DND-41 (cell line): Measurements from ENCODE around the gene CTNNA3.

Source experiments
- ATAC-seq: fragments of 200-7000 bp; cut with Tn5 transposase; 3 replicates; pipeline ENCODE4 v1.9.1; 2021; ENCODE audit warnings: low read depth; ENCODE audit not compliant: insufficient read depth
- DNase-seq: peaks from one replicate; pipeline ENCODE4 v3.0.0-alpha.2; 2020
- H2AFZ ChIP-seq: 2 replicates; pipeline ENCODE4 v1.6.0; 2012; ENCODE audit warnings: low read depth, low read length
- H3K27ac ChIP-seq: 2 replicates; pipeline ENCODE4 v1.5.1; 2012; ENCODE audit warnings: low read length, inconsistent platforms
- H3K27me3 ChIP-seq: fragments of 200-600 bp; sonication (generic); 2 replicates; pipeline ENCODE4 v1.6.0; 2012; ENCODE audit warnings: low read length, mild to moderate bottlenecking, inconsistent platforms; ENCODE audit not compliant: insufficient read depth, poor library complexity
- H3K36me3 ChIP-seq: 2 replicates; pipeline ENCODE4 v1.5.1; 2012; ENCODE audit warnings: low read length, inconsistent platforms; ENCODE audit not compliant: insufficient read depth
- H3K4me1 ChIP-seq: 2 replicates; pipeline ENCODE4 v1.5.1; 2012; ENCODE audit warnings: mild to moderate bottlenecking, low read length; ENCODE audit not compliant: insufficient read depth
- H3K4me2 ChIP-seq: 2 replicates; pipeline ENCODE4 v1.6.0; 2012; ENCODE audit warnings: mild to moderate bottlenecking, moderate library complexity, low read length, inconsistent platforms; ENCODE audit not compliant: insufficient read depth
- H3K4me3 ChIP-seq, 2 experiments: fragments of 200-600 bp in 1 of 2; shearing (Covaris generic) in 1 of 2; 2 replicates each; pipeline ENCODE4 v1.5.1; 2012 to 2016; ENCODE audit warnings: inconsistent platforms in 2 of 2, low read length in 2 of 2, mild to moderate bottlenecking in 2 of 2, low read depth in 1 of 2, moderate library complexity in 1 of 2
- H3K79me2 ChIP-seq: 2 replicates; pipeline ENCODE4 v1.6.0; 2012; ENCODE audit warnings: low read length, inconsistent platforms; ENCODE audit not compliant: insufficient read depth
- H3K9ac ChIP-seq: 2 replicates; pipeline ENCODE4 v1.6.0; 2012; ENCODE audit warnings: low read depth, mild to moderate bottlenecking, inconsistent platforms, low read length, moderate library complexity
- H3K9me3 ChIP-seq: 2 replicates; pipeline ENCODE4 v1.5.1; 2012; ENCODE audit warnings: low read length, moderate library complexity, mild to moderate bottlenecking, inconsistent platforms; ENCODE audit not compliant: insufficient read depth, severe bottlenecking
- H4K20me1 ChIP-seq: 2 replicates; pipeline ENCODE4 v1.6.0; 2012; ENCODE audit warnings: low read length; ENCODE audit not compliant: insufficient read depth
- CTCF ChIP-seq: IDR thresholded peaks from 2 replicates; pipeline ENCODE4 v1.5.1; 2012; ENCODE audit warnings: borderline replicate concordance, low read length, moderate library complexity, mild to moderate bottlenecking; ENCODE audit not compliant: poor library complexity, severe bottlenecking; ENCODE audit errors: extremely low read depth
- EZH2 ChIP-seq: IDR thresholded peaks from 3 replicates; pipeline ENCODE4 v1.6.1; 2012; ENCODE audit warnings: borderline replicate concordance, low read depth, mild to moderate bottlenecking, moderate library complexity, low read length, inconsistent platforms; ENCODE audit not compliant: severe bottlenecking

CTNNA3 gene

GRCh38 chr10:67473850-67474633 is 222.0 kb downstream of the CTNNA3 start:
- no peak for TF ChIP-seq EZH2
- no peak overlapping the region for H2AFZ ChIP-seq
- no peak overlapping the region for H3K4me2 ChIP-seq
- no peaks in the 10 kb centered on the region for H3K36me3 ChIP-seq
- H3K4me3 ChIP-seq, result no peak overlapping the region
- no peaks in the 10 kb centered on the region for H3K4me1 ChIP-seq
- no peaks in the 10 kb centered on the region for H3K9me3 ChIP-seq
- H4K20me1 ChIP-seq, result no peaks in the 10 kb centered on the region
- H3K27me3 ChIP-seq, result no peaks in the 10 kb centered on the region
- DNase-seq (no peak), ATAC-seq (no peak)
- H3K27ac ChIP-seq, result no peak overlapping the region
- H3K9ac ChIP-seq, result no peak overlapping the region
- no peaks in the 10 kb centered on the region for H3K79me2 ChIP-seq

GRCh38 chr10:67471022-67471421 is 225.0 kb downstream of the CTNNA3 start:
- Histone ChIP-seq H3K9ac (no peak overlapping the region), H4K20me1 (no peaks in the 10 kb centered on the region), H3K79me2 (no peaks in the 10 kb centered on the region), H3K4me2 (no peak overlapping the region), H3K4me1 (no peaks in the 10 kb centered on the region), H2AFZ (no peak overlapping the region), H3K27me3 (no peaks in the 10 kb centered on the region), H3K9me3 (no peaks in the 10 kb centered on the region), H3K4me3 (no peak overlapping the region), H3K27ac (no peak overlapping the region), H3K36me3 (no peaks in the 10 kb centered on the region)
- DNase-seq (no peak), ATAC-seq (no peak)
- no peak for TF ChIP-seq CTCF
- no peak for TF ChIP-seq EZH2

- Histone ChIP-seq H3K9ac (no peak overlapping the region), H3K27me3 (no peaks in the 10 kb centered on the region)
- TF ChIP-seq CTCF (no peak), EZH2 (no peak)
These were observed 231.7 kb downstream of the CTNNA3 start for GRCh38 chr10:67464278-67464677.

GRCh38 chr10:67452892-67453291 is 243.1 kb downstream of the CTNNA3 start:
- Histone ChIP-seq H3K9ac (no peak overlapping the region), H3K36me3 (no peaks in the 10 kb centered on the region), H4K20me1 (no peaks in the 10 kb centered on the region), H3K27me3 (no peaks in the 10 kb centered on the region), H3K9me3 (no peaks in the 10 kb centered on the region), H3K4me3 (no peak overlapping the region), H3K27ac (no peak overlapping the region), H3K4me1 (no peaks in the 10 kb centered on the region), H2AFZ (no peak overlapping the region), H3K79me2 (no peaks in the 10 kb centered on the region), H3K4me2 (no peak overlapping the region)
- ATAC-seq, result no peak
- no peak for DNase-seq
- TF ChIP-seq EZH2, result no peak
- no peak for TF ChIP-seq CTCF

More at GRCh38 chr10:67464278-67464677, 231.7 kb downstream of the CTNNA3 start:
- Histone ChIP-seq H3K9me3 (no peaks in the 10 kb centered on the region), H3K27ac (no peak overlapping the region), H3K36me3 (no peaks in the 10 kb centered on the region), H3K4me2 (no peak overlapping the region), H2AFZ (no peak overlapping the region), H3K4me1 (no peaks in the 10 kb centered on the region), H4K20me1 (no peaks in the 10 kb centered on the region), H3K79me2 (no peaks in the 10 kb centered on the region), H3K4me3 (no peak overlapping the region)
- ATAC-seq, result no peak
- no peak for DNase-seq
